Fibroblast of lung (primary cell): ENCODE results near the gene FAM72D.
"Not testable (repeated sequence)": the region's sequence is repeated elsewhere in the genome, so short reads cannot be mapped to it uniquely, and the experiment has no call there.

Experiments
- EZH2 ChIP-seq: IDR thresholded peaks from 2 replicates; pipeline ENCODE4 v1.5.1; 2012; ENCODE audit warnings: low read length, control low read depth, mild to moderate bottlenecking; ENCODE audit errors: missing control alignments
- TF ChIP-seq, protein P1 (sequence below), 2 donors: IDR thresholded peaks in 1 of 2; conservative IDR thresholded peaks in 1 of 2; 1 replicate in 1 of 2; 2 replicates in 1 of 2; pipeline ENCODE4 v1.5.1; 2011 to 2012; ENCODE audit warnings: low read length in 2 of 2, control low read depth in 1 of 2, inconsistent platforms in 1 of 2, low read depth in 1 of 2, mild to moderate bottlenecking in 1 of 2

- TF ChIP-seq, protein P1, sequence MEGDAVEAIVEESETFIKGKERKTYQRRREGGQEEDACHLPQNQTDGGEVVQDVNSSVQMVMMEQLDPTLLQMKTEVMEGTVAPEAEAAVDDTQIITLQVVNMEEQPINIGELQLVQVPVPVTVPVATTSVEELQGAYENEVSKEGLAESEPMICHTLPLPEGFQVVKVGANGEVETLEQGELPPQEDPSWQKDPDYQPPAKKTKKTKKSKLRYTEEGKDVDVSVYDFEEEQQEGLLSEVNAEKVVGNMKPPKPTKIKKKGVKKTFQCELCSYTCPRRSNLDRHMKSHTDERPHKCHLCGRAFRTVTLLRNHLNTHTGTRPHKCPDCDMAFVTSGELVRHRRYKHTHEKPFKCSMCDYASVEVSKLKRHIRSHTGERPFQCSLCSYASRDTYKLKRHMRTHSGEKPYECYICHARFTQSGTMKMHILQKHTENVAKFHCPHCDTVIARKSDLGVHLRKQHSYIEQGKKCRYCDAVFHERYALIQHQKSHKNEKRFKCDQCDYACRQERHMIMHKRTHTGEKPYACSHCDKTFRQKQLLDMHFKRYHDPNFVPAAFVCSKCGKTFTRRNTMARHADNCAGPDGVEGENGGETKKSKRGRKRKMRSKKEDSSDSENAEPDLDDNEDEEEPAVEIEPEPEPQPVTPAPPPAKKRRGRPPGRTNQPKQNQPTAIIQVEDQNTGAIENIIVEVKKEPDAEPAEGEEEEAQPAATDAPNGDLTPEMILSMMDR (conservative IDR thresholded peaks at IDR 0.05 in 1 of 2, IDR thresholded peaks at IDR 0.05 in 1 of 2; ENCODE audit: low read depth in 1 of 2, low read length in 2 of 2): not testable (repeated sequence)
- not testable (repeated sequence) for TF ChIP-seq EZH2
Measured at GRCh38 chr1:145155873-145156272, 60.1 kb downstream of the FAM72D start.
